GM15510 (cell line): Measurements from ENCODE around the gene ACOT8.

Source experiments
- POLR2A ChIP-seq: IDR thresholded peaks from 3 replicates; pipeline ENCODE4 v1.6.1; 2011; ENCODE audit warnings: borderline replicate concordance; ENCODE audit not compliant: insufficient read length; ENCODE audit errors: extremely low read depth

ACOT8 gene

GRCh38 chr20:45843506-45843905 is 13.7 kb downstream of the ACOT8 start:
- TF ChIP-seq POLR2A = no peak

DNA sequence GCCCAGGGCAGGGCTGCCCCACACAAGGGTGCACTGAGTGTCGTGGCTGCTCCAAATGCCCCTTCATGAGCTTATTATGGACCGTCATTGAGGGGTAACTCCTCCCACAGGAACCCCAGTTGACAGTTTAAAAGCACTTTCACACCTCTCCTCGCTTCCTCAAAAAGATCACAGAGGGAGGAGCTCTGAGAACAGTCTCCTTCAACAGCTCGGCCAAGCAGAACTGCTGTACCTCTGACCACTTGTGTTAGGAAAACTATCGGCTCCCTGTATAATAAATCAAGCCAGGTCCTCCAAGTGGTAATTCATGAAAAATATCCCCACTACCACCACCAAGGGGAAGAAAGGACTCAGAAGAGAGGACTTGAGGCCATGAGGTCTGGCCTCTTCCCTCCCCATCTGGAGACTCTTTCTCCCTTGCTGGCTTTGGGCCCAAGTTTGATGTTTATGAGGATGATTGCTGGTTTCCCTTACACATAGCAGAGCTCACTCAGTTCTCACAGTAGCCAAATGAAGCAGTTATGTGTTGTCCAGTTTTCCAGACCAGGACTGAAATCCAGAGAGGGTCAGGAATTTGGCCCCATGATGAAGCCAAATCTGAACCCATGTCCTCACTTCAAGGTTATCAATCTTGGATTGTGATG is 14.9 kb downstream of the ACOT8 start:
- no peak for TF ChIP-seq POLR2A

- TF ChIP-seq POLR2A = no peak
Observed at GRCh38 chr20:45841407-45842129, 15.6 kb downstream of the ACOT8 start.

GRCh38 chr20:45840700-45841198 is 16.4 kb downstream of the ACOT8 start:
- no peak for TF ChIP-seq POLR2A

GRCh38 chr20:45836841-45837240 is 20.4 kb downstream of the ACOT8 start:
- no peak for TF ChIP-seq POLR2A

- TF ChIP-seq POLR2A = no peak
Observed at GRCh38 chr20:45835825-45836224, 21.4 kb downstream of the ACOT8 start.

GRCh38 chr20:45835329-45835765 is 21.8 kb downstream of the ACOT8 start:
- TF ChIP-seq POLR2A = no peak

DNA sequence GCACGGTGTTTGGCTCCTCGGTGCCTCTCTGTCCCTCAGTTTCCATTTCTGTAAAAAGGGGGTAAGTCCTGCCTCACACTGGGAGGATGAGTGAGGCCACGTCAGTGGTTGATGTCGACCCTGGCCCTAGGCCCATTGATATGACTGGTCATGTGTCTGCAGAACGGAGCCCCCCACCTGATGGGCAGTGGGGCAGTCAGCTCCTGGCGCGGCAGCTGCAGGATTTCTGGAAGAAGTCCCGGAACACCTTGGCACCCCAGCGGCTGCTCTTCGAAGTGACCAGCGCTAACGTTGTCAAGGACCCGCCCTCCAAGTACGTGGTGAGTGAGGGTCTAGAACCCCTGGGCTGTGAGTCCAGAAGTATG is 22.4 kb downstream of the ACOT8 start:
- no peak for TF ChIP-seq POLR2A

- TF ChIP-seq POLR2A = no peak
Observed at GRCh38 chr20:45833883-45834796, 23.1 kb downstream of the ACOT8 start.

DNA sequence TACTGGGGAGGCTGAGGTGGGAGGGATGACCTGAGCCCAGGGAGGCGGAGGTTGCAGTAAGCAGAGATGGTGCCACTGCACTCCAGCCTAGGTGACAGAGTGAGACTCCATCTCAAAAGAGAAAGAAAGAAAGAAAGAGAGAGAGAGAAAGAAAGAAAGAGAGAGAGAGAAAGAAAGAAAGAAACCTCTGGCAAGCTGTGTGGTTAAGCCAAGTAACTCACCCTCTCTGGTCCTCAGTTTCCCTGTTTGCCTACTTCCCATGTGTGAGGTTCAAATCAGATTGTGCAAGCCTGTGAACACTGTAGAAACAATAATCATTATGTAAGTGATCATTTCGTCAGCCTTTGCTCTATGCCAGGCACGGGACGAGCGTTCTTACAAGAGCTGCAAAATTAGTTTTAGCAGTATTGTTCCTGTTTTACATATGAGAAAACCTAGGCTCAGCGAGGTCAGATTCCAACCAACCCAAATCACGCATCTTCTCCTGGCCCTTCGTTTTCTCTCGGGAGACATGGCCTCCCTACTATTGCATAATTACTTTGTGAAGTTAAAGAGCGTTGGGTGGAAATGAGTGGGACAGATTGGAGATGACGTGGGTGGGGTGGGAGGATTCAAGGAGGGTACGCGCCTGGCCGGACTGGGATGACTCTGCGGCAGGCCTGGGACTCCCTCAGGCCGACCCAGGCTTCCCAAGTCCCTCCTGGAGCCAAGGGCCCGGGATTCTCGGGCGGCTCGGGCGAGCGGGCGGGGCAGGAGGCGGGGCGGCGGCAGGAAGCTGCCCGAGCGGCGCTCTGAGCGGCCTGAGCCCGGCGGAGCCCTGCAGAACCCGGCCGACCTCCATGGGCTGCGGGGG is 23.9 kb downstream of the ACOT8 start, which contains the start of gene SNX21:
TSS of gene SNX21 (plus strand) at position 770 of the 853 bp plus-strand sequence. CDS start 121 bp downstream, outside the sequence.
- no peak for TF ChIP-seq POLR2A

GRCh38 chr20:45832619-45833018 is 24.6 kb downstream of the ACOT8 start:
- TF ChIP-seq POLR2A = no peak

DNA sequence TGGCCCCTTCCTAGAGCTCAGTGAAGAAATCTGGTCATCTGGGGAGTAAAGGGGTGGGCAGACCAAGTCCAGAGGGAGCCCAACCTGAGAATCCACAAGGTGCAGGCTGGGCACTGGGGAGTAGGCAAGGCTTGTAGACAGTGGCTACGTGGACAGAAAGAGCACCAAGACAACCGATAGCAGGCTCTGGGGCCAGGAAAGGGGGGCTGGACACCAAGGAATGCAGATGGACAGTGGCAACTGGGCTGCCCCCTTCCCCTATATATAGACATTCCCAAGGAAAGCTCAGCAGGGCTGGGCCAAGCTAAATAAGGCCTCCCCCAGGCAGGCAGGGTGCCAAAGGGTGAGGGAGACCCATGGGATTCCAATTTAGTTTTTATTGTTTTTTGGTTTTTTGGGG is 28.6 kb downstream of the ACOT8 start:
- TF ChIP-seq POLR2A = no peak

DNA sequence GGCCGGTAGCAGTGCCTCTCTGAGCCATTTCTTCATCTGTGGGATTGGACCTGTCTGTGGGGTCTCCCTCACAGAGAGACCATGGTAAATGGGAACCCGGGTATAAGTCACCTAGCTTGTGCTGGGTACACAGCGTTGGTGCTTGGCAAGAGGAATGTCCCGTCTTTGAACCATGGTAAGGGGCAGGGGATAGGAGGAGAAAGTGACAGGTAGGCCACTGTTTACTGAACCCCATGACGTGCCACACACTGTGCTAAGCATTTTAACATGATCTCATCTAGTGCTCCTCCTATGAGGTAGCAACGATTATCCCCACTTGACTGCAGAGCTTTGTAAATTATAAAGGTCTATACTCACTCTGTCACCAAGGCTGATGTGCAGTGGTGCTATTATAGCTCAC is 29.5 kb downstream of the ACOT8 start:
- no peak for TF ChIP-seq POLR2A

DNA sequence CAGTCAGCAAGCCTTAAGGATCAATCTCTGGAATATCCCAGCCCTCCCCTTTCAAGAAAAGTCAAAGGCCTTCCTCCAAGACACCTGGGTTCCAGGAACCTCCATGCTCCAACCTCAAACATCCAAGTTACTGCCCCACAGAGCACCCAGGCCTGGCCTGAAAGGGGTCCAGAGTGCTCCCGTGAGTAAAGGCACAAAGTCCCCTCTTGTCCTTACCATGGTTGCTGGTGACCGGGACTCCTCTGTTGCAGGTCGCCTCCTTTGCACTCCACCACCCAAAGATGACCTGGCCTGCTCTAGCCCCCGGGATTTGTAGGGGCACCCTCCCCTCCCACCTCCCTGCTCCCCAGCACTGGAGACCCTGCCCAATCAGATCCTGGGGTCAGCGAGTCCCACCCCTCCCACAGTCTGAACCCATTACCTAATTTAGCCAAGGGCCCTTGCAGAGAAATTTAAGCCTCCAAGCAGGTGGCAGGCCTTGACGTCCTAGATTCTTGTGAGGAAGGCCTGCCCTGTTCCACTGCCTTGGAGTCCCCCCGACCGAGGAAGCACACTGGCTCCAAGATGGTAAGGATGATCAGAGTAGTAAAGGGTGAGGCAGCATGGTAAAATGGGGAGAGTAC is 30.1 kb downstream of the ACOT8 start, which contains the start of gene TNNC2:
TSS of gene TNNC2 (minus strand) at position 283 of the 623 bp plus-strand sequence. CDS start at position 219, 64 bp downstream.
- no peak for TF ChIP-seq POLR2A
